T-cell (primary cell): ENCODE measurements around the gene LAYN. TPM values are rescaled to one million over a fixed set of nuclear protein-coding genes. Genes with fewer than 3 reads are reported as not detected.

Experiments
- ATAC-seq, 4 experiments: fragments of 200-7000 bp in 3 of 4; fragments of 150-1000 bp in 1 of 4; cut with Tn5 transposase; replicated peaks in 1 of 4; 1 replicate in 3 of 4; 2 replicates in 1 of 4; pipeline ENCODE4 v1.10.0; 2021; ENCODE audit warnings: moderate library complexity in 3 of 4, mild to moderate bottlenecking in 2 of 4, moderate number of reproducible peaks in 1 of 4
- CTCF ChIA-PET, 2 donors: fragments of 300-600 bp; sonication (Branson Sonifier 250); formaldehyde crosslinking; loops; one replicate each; lab custom pipeline; 2022; ENCODE audit warnings: antibody characterized with exemption in 2 of 2; lab: Charles Lee
- POLR2A ChIA-PET, 2 donors: fragments of 300-600 bp; sonication (Branson Sonifier 250); formaldehyde crosslinking; loops; one replicate each; lab custom pipeline; 2022; ENCODE audit warnings: antibody characterized with exemption in 2 of 2; lab: Charles Lee
- DNase-seq, 35 experiments: peaks; one replicate each; pipeline versions ENCODE4 v3.0.0 to v3.0.0-alpha.2; 2013 to 2023
- H3K27ac ChIP-seq: one replicate; pipeline ENCODE4 v1.5.1; 2013; ENCODE audit warnings: low read length
- H3K27me3 ChIP-seq, 2 experiments: replicated peaks in 1 of 2; 1 replicate in 1 of 2; 2 replicates in 1 of 2; pipeline versions ENCODE4 v1.6.1 to v1.7.0; 2013; ENCODE audit warnings: low read length in 1 of 2, mixed read lengths in 1 of 2; ENCODE audit not compliant: control insufficient read depth in 2 of 2, insufficient read depth in 2 of 2; ENCODE audit errors: extremely low read depth in 1 of 2
- H3K36me3 ChIP-seq, 2 donors: 1 replicate in 1 of 2; 2 replicates in 1 of 2; pipeline versions ENCODE4 v1.6.1 to v1.7.0; 2013; ENCODE audit warnings: low read length in 1 of 2; ENCODE audit not compliant: control insufficient read depth in 2 of 2, insufficient read depth in 1 of 2; ENCODE audit errors: extremely low read depth in 1 of 2
- H3K4me1 ChIP-seq, 2 experiments: 1 replicate in 1 of 2; 2 replicates in 1 of 2; pipeline versions ENCODE4 v1.6.1 to v1.7.0; 2013; ENCODE audit warnings: low read length in 2 of 2, mixed read lengths in 1 of 2; ENCODE audit not compliant: insufficient read depth in 2 of 2, control insufficient read depth in 1 of 2; ENCODE audit errors: extremely low read depth in 1 of 2
- H3K4me3 ChIP-seq, 2 donors: 1 replicate in 1 of 2; 2 replicates in 1 of 2; pipeline versions ENCODE4 v1.5.1 to v1.7.0; 2013; ENCODE audit warnings: mild to moderate bottlenecking in 2 of 2, low read length in 1 of 2, moderate library complexity in 1 of 2; ENCODE audit not compliant: control insufficient read depth in 1 of 2; ENCODE audit errors: extremely low read depth in 1 of 2
- H3K9me3 ChIP-seq: 2 replicates; pipeline ENCODE4 v1.7.0; 2013
- H3K27ac Mint-ChIP-seq, 2 donors: one replicate each; pipeline ENCODE4 v1.8.0; 2020 to 2021; ENCODE audit warnings: mild to moderate bottlenecking in 2 of 2, mixed read lengths in 2 of 2
- H3K27me3 Mint-ChIP-seq, 2 donors: one replicate each; pipeline ENCODE4 v1.8.0; 2021 to 2022; ENCODE audit warnings: mixed read lengths in 2 of 2
- H3K36me3 Mint-ChIP-seq: one replicate; pipeline ENCODE4 v1.8.0; 2021; ENCODE audit warnings: mixed read lengths
- H3K4me1 Mint-ChIP-seq, 3 donors: one replicate each; pipeline ENCODE4 v1.8.0; 2020 to 2022; ENCODE audit warnings: mixed read lengths in 3 of 3, mild to moderate bottlenecking in 1 of 3
- H3K4me3 Mint-ChIP-seq, 3 donors: one replicate each; pipeline ENCODE4 v1.8.0; 2020 to 2022; ENCODE audit warnings: mild to moderate bottlenecking in 3 of 3, mixed read lengths in 3 of 3, moderate library complexity in 3 of 3
- H3K9me3 Mint-ChIP-seq, 3 donors: one replicate each; pipeline ENCODE4 v1.8.0; 2020 to 2022; ENCODE audit warnings: mixed read lengths in 3 of 3
- WGBS: methylation state at CpG from one replicate; pipeline ENCODE4 v1.1.5; 2013; ENCODE audit warnings: missing lambda C conversion rate; ENCODE audit not compliant: insufficient coverage; 5-methylcytosine and 5-hydroxymethylcytosine counted together
- total RNA-seq, 35 experiments: library from RNA in 6 of 35; stranded (reverse) in 6 of 35; fragments of 120-200 nt in 1 of 35; gene quantifications; one replicate each; pipeline versions ENCODE4 v1.2.1 to v1.2.4 and lab custom pipeline; 2013 to 2026

LAYN gene
- total RNA-seq, 5 donors from 2014 or later (not counting 1 experiment from before 2014, with no cell fraction given) = 1.0 to 3.5 (median 2.6) TPM

DNA sequence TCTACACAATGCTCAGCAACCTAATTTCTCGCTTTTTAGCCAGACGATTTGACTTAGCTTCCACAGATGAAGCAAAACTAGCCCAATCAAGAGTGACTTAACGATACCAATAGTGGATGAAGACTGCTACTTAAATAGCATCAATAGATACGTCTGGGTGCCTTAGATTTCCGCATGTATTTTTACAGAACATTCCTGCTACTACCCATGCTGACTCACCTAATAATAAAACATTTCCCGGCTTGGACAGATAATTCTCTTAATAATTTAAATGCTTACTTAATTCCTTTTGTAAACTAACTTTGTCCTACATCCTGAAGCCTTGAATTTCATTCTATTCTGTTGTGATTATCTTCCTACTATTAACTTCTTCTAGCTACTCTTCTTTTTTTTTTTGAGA, 5.2 kb upstream of the LAYN start:
- ChIA-PET POLR2A (no interaction called here), CTCF (interaction anchor here in 1 of 2 donors (1.6 kb wide), 1 partner anchor 22 kb away, joined by 4 read pairs; no protein-coding TSS in a partner anchor)
- DNase-seq = no peak
- Mint-ChIP-seq H3K27me3 (peaks cover 32 to 51% of the 10 kb centered on the region in 2 donors), H3K4me1 (peaks cover 3 to 24% (median 18%) of the 10 kb centered on the region in 3 donors), H3K9me3 (no peaks in the 10 kb centered on the region), H3K36me3 (no peaks in the 10 kb centered on the region), H3K27ac (no peak overlapping the region), H3K4me3 (no peak overlapping the region)
- Histone ChIP-seq H3K27ac (no peak overlapping the region), H3K27me3 (peaks cover 0 to 10% of the 10 kb centered on the region in 2 experiments), H3K4me1 (peaks cover 7 to 9% of the 10 kb centered on the region in 2 experiments), H3K36me3 (no peaks in the 10 kb centered on the region), H3K4me3 (no peak overlapping the region), H3K9me3 (no peaks in the 10 kb centered on the region)
- no peak for ATAC-seq
- WGBS = 78% methylated on average over 5 of the region's 6 CpGs

DNA sequence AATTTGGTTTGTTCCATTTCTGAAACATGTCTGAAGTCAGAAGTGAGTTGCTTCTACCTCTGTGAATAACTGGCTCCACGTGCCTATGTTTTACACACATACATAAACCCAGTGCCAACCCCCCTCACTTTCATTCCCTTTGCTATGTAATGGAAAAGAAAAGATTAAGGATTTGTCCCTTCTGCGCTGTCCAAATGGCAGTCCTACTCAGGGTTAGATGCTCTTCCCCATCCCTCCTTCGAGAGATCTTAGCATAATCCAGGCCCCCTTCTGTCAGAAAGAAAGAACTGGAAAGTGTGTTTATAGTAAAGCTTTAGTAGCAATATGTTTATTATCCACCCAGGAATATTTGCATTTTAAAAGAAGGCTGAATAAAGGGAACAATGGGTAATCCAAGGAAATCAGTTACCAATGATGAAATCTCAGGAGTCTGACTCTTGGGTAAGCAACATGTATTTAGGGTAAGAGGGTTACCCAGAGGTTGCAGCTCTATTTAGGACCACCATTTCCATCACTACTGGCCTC, 3.1 kb upstream of the LAYN start:
- DNase-seq (no peak), ATAC-seq (no peak)
- Mint-ChIP-seq H3K36me3 (no peaks in the 10 kb centered on the region), H3K27ac (no peak overlapping the region), H3K27me3 (peaks cover 36 to 64% of the 10 kb centered on the region in 2 donors), H3K4me1 (peaks cover 17 to 30% (median 26%) of the 10 kb centered on the region in 3 donors), H3K9me3 (no peaks in the 10 kb centered on the region), H3K4me3 (no peak overlapping the region)
- POLR2A ChIA-PET = no interaction called here
- Histone ChIP-seq H3K27ac (no peak overlapping the region), H3K27me3 (peaks cover 0 to 28% of the 10 kb centered on the region in 2 experiments), H3K4me1 (peaks cover 12 to 26% of the 10 kb centered on the region in 2 experiments), H3K36me3 (no peaks in the 10 kb centered on the region), H3K9me3 (no peaks in the 10 kb centered on the region), H3K4me3 (no peak overlapping the region)
- CTCF ChIA-PET = no interaction called here
- no CpG with 5 or more reads among the region's 3 CpGs for WGBS

DNA sequence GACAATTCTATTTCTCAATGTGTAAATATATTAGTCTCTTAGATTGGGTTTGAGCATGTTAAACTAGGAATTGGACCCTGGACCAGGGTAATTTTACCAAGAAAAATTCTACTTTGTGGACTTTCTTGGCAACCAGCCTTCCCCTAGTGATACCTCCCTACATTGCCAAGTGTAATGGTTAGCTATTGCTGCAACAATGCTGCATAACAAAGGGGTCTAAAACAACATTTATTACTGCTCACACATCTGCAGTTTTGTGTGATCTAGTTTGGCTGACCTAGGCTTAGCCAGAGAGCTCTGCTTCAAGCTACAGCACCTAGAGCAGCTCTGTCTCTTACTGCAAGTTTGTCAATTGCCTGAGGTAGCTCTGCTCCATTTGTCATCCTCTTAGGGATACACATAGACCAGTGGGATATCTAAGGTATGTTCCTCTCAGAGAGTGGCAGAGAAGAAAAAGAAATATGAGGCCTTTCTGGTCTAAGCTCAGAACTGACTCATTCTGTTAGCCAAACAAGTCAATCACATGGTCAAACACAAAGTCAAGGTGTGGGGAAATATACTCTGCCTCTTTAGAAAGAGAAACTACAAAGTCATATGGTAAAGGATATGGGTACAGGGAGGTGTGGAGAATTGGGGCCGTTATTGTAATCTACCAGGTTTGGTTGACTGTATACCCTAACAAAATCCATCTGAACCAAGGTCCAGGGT, 2.0 kb upstream of the LAYN start:
- Mint-ChIP-seq H3K27ac (peak overlapping the region; percentile 11 to 33), H3K4me3 (peak overlapping the region in 1 of 3 donors; percentile 86), H3K36me3 (no peaks in the 10 kb centered on the region), H3K9me3 (no peaks in the 10 kb centered on the region), H3K4me1 (peaks cover 22 to 38% (median 29%) of the 10 kb centered on the region in 3 donors), H3K27me3 (peaks cover 36 to 73% of the 10 kb centered on the region in 2 donors)
- Histone ChIP-seq H3K9me3 (no peaks in the 10 kb centered on the region), H3K36me3 (no peaks in the 10 kb centered on the region), H3K4me1 (peaks cover 12 to 26% of the 10 kb centered on the region in 2 experiments), H3K27ac (no peak overlapping the region), H3K27me3 (peaks cover 0 to 28% of the 10 kb centered on the region in 2 experiments), H3K4me3 (no peak overlapping the region)
- ChIA-PET CTCF (no interaction called here), POLR2A (no interaction called here)
- no CpG with 5 or more reads among the region's 1 CpG for WGBS
- ATAC-seq = peak in 2 of 4 experiments; percentile 14 to 35
- DNase-seq = no peak

DNA sequence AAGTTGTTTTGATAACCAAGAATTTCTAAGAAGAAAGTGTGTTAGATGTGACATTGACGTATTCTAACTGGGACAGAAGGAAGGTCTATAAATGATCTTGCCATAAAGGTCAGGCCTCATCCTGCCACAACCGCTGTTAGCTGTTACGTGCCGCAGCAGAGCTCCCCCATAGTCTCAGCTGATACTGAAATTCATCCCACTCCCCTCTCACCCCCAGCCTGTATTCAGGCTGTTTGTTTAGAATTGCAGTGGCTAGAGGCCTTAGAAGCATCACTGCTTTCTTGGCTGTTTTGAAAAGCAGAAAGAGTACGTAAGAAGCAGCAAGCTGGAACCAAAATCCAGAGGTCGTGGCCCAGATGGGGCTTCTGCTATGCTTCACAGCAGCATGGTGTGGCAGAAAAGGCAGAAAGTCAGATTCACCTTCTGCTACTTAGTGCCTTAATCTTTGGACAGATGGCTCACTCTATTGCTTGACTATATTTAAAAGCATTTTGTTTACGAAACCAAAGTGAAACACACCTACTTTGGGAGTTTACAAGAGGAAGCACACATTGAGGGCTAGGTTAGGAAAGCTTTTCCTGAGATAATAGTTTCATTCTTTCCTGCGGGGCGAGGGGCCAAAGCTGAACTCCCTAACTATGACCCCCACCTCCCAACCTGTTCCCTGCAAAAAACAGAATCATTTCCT, 950 bp upstream of the LAYN start:
- Mint-ChIP-seq H3K27me3 (peaks cover 35 to 77% of the 10 kb centered on the region in 2 donors), H3K4me3 (peak overlapping the region; percentile 40 to 86 (median 61)), H3K36me3 (no peaks in the 10 kb centered on the region), H3K4me1 (peaks cover 22 to 38% (median 29%) of the 10 kb centered on the region in 3 donors), H3K27ac (peak overlapping the region; percentile 55 to 88), H3K9me3 (no peaks in the 10 kb centered on the region)
- ChIA-PET CTCF (no interaction called here), POLR2A (no interaction called here)
- DNase-seq (peak in 27 of 35 experiments; percentile 8 to 72 (median 29)), ATAC-seq (peak; percentile 39 to 83 (median 56))
- Histone ChIP-seq H3K27me3 (peaks cover 0 to 32% of the 10 kb centered on the region in 2 experiments), H3K4me1 (peaks cover 12 to 26% of the 10 kb centered on the region in 2 experiments), H3K36me3 (no peaks in the 10 kb centered on the region), H3K27ac (no peak overlapping the region), H3K9me3 (no peaks in the 10 kb centered on the region), H3K4me3 (peak overlapping the region in 1 of 2 donors; percentile 73)
- 82% methylated on average over 3 of the region's 9 CpGs for WGBS

DNA sequence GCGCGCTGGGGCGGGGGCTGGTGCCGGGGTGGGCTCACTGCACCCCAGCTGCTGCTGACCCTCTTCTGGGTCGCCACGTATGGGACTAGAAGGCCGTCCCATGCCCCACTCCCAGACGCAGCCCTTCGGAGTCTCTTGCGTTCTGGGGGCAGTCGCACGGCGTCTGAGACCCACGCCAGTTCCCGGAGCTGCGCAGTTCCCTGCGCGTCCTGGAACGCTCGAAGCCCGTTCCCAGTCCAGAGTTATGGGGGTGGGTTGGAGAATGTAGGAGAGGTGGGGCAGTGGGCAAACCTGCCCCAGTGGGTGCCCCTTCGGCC, 375 bp downstream of the LAYN start:
- Mint-ChIP-seq H3K36me3 (no peaks in the 10 kb centered on the region), H3K27me3 (peaks cover 32 to 76% of the 10 kb centered on the region in 2 donors), H3K27ac (no peak overlapping the region), H3K4me1 (peaks cover 22 to 38% (median 29%) of the 10 kb centered on the region in 3 donors), H3K4me3 (peak overlapping the region in 2 of 3 donors; percentile 67 to 86), H3K9me3 (no peaks in the 10 kb centered on the region)
- Histone ChIP-seq H3K36me3 (no peaks in the 10 kb centered on the region), H3K4me3 (peak overlapping the region; percentile 41 to 78), H3K4me1 (peaks cover 12 to 26% of the 10 kb centered on the region in 2 experiments), H3K27me3 (peaks cover 0 to 32% of the 10 kb centered on the region in 2 experiments), H3K9me3 (no peaks in the 10 kb centered on the region), H3K27ac (no peak overlapping the region)
- CTCF ChIA-PET = no interaction called here
- POLR2A ChIA-PET = no interaction called here
- DNase-seq = peak in 1 of 35 experiments; percentile 11
- WGBS = under 1% methylated on average over 14 of the region's 22 CpGs
- peak; percentile 4 to 23 (median 7) for ATAC-seq
